MG63 (cell line): ENCODE data around the gene STEAP1B. TPM values are rescaled to one million over a fixed set of nuclear protein-coding genes. Genes with fewer than 3 reads are reported as not detected.
"Not testable (repeated sequence)": the region's sequence is repeated elsewhere in the genome, so short reads cannot be mapped to it uniquely, and the experiment has no call there.

Experiments
- DNase-seq: peaks from one replicate; pipeline ENCODE4 v3.0.0-alpha.2; 2020
- H3K27me3 ChIP-seq: fragments of 250-450 bp; sonication (Bioruptor Pico); 2 replicates; pipeline ENCODE4 v1.5.1; 2020; ENCODE audit warnings: mild to moderate bottlenecking, moderate library complexity
- H3K36me3 ChIP-seq: fragments of 250-450 bp; sonication (Bioruptor Pico); 2 replicates; pipeline ENCODE4 v1.5.1; 2020; ENCODE audit warnings: mild to moderate bottlenecking, moderate library complexity
- H3K4me3 ChIP-seq: fragments of 250-450 bp; sonication (Bioruptor Pico); 2 replicates; pipeline ENCODE4 v1.5.1; 2020; ENCODE audit warnings: mild to moderate bottlenecking, moderate library complexity
- H3K9me3 ChIP-seq: fragments of 250-450 bp; sonication (Bioruptor Pico); 2 replicates; pipeline ENCODE4 v1.5.1; 2020; ENCODE audit warnings: mild to moderate bottlenecking, moderate library complexity
- total RNA-seq: library from RNA; depleted of rRNA; stranded (reverse); fragments of >200 nt; shearing (Covaris generic); gene quantifications from 2 replicates; pipeline ENCODE4 v1.2.3, GENCODE V29; 2014; ENCODE audit warnings: low replicate concordance

STEAP1B gene
- total RNA-seq, 1 experiment from 2014 or later, result 18.2 TPM

DNA sequence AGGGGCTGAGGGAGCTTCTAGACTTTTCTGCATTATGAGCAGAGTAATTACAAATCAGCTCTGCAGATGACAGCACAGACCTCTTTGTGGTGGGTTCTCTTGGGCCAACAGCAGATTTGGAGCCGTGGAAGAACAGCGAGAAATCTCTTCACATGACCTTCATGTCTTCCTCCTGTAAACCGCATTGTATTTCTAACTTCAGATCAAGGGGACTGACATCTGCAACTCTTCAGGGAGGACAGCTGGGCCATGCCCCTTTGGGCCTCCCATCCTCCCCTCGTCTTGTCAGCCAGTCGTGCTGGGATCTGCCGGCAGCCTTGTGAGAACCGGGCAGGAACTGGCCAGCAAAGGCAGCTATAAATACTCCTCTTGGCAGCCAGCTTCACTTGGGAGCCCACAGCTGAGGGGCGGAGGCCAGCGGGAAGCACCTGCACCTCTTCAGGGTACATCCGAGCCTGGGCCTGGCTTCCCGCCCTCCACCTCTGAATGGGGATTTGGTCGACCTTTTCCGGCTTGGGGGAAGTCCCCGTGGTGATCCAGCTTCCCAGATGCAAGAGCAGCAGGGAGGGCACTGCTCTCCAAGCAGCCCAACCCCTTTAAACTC, 54.7 kb downstream of the STEAP1B start:
- H3K9me3 ChIP-seq, result no peaks in the 10 kb centered on the region
- DNase-seq, result no peak
- H3K36me3 ChIP-seq, result peaks cover 2% of the 10 kb centered on the region; the same call in 1 of the 2 replicates
- no peak overlapping the region for H3K4me3 ChIP-seq
- H3K27me3 ChIP-seq, result no peaks in the 10 kb centered on the region

DNA sequence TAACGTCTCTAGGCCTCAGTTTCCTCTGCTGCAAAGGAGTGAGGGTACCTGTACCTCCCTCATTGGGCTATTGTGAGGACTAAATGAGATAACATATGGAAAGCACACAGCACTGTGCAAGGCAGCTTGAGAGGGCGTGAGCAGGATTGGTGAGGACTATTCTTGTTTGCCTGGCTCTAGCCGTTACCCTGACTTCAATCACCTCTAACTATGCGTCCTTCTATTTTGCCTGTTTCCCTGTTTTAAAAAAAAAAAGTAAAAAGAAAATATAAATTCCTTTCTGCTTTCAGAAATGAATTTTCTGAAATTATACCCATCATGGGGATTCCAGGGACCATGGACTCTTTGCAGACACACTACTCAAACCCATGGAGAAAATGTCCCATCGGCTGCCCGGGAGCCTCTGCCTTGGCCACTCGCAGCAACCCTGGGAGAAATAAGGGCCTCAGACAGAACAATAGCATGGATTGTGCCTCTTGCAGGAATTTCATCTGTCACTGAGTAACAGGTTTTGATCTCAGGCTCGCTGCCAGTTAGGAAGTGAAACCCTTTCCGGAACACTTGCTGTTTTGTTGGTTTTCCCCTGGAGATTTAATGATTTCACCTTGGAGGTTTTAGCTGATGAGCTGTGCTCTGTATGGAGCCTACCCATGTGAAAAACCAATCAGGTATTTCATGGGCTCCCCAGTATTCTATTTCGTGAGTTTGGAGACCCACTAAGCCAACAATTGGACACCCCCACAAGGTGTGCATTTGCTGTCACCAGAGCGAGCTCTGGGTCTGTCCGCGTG, 55.6 kb downstream of the STEAP1B start:
- H3K36me3 ChIP-seq, result peaks cover 2% of the 10 kb centered on the region; the same call in 1 of the 2 replicates
- no peaks in the 10 kb centered on the region for H3K27me3 ChIP-seq
- H3K4me3 ChIP-seq, result no peak overlapping the region
- H3K9me3 ChIP-seq, result no peaks in the 10 kb centered on the region
- no peak for DNase-seq

DNA sequence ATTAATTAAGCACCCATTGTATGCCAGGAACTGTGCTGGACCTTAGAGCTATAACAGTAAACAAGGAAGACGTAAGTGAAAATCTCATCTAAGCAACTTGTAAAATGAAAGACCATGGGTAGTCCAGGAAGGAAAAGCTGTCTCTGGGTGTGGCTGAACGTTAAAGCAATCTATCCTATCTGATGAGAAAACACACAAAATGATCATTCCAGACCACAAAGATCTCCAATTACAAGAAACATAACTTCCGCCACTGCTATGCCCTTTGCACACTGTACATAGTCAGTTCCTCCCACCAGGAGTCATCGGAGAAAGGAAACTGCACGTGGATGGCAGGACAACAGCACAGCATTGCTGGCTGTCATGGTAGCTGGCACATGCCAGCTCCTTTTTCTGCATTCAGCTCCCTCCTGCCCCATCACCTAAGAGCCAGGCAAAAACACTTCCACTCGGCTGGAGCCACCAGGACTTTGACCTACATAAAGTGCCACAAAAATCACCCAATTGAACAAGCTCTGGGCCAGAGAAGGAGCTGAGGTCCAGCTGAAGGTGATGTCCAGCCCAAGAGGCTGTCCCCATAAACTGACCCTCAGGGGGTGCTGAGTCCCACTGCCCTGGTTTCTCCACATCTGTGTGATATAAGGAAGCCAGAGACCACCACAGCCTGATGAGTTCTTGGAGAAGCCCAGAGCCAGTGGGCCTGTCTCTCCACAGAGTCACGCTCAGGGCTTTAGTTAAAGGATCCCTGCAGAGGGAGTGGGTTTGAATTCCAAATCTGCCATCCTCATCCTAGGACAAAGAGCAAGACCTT, 56.4 kb downstream of the STEAP1B start:
- DNase-seq, result no peak
- Histone ChIP-seq H3K36me3 (peaks cover 6% of the 10 kb centered on the region; the same call in 1 of the 2 replicates), H3K4me3 (no peak overlapping the region), H3K9me3 (no peaks in the 10 kb centered on the region), H3K27me3 (no peaks in the 10 kb centered on the region)

DNA sequence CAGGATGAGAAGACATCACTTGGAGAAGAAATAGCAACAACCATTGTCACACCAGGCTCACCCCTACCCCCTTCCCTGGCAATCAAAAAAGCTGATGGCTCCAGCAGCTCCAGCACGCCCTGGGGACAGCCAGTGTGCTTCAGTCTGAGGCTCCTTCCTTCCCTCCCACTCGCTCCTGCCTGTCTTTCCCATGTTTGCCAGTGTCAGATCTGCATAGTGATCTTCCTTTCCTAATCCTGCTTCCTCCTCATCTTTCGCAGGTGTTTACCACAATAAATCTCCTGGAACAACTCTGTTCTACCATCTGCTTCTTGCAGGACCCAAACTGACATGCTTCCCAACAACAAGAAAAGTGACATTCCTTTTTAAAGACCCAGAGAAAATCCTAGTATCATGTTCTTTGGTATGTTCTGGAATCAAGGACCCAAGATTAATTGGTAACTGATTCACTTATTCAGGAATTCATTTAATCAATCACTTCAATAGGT, 57.1 kb downstream of the STEAP1B start:
- no peaks in the 10 kb centered on the region for H3K9me3 ChIP-seq
- no peak for DNase-seq
- H3K4me3 ChIP-seq, result no peak overlapping the region
- peaks cover 6% of the 10 kb centered on the region for H3K36me3 ChIP-seq
- H3K27me3 ChIP-seq, result no peaks in the 10 kb centered on the region

DNA sequence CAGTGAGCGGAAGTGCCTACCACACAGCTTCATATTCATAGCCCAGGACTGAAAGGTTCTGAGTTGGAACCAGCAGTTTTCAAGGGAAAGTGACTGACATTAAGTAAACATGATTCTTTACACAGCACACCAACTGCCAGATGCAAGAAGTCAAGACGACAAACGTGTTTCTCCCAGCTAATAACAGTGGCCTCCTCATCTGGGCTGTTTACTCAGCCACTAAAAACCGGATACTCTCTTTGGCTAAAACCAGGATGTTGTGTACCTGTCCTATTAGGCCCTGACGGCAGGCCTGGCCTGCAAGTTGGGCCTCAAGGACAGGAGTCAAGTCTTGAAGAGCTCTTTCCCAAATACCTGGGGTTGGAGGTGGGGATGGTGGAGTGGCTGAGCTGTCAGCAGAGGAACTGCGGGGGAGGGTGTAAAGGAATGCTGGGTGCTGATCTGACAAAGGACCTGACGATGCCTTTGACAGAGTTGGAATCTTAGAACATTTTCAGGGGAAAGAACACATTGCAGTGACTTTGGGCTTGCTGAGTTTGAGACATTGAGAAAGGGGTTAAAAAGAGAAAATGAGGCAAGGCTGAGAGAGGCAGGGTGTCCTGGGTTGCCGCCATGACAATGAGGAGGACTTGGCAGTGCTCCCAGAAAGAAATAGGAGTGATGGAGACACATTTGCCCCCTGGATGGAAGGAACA, 57.7 kb downstream of the STEAP1B start:
- Histone ChIP-seq H3K27me3 (no peaks in the 10 kb centered on the region), H3K36me3 (peaks cover 6% of the 10 kb centered on the region), H3K9me3 (no peaks in the 10 kb centered on the region), H3K4me3 (no peak overlapping the region)
- DNase-seq, result no peak

DNA sequence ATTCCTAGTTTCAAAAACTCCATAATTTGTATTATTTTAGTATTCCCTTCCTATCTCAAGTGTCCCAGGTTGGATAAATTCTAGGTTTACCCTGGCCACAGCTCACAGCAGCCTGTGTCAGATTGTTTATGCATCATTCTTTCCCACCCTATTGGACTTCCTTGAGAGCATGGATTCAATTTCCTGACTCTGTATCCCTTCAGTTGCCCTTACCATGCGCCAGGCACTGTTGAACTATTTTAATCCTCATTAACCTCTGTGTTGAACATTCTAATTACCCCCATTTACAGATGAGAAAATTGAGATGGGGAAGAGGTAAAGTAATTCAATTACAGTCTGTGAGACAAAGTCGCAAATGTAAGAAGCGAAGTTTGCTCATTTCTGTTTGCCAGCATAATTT, 58.8 kb downstream of the STEAP1B start:
- H3K36me3 ChIP-seq, result peaks cover 6% of the 10 kb centered on the region
- DNase-seq, result no peak
- no peaks in the 10 kb centered on the region for H3K27me3 ChIP-seq
- no peaks in the 10 kb centered on the region for H3K9me3 ChIP-seq
- no peak overlapping the region for H3K4me3 ChIP-seq

DNA sequence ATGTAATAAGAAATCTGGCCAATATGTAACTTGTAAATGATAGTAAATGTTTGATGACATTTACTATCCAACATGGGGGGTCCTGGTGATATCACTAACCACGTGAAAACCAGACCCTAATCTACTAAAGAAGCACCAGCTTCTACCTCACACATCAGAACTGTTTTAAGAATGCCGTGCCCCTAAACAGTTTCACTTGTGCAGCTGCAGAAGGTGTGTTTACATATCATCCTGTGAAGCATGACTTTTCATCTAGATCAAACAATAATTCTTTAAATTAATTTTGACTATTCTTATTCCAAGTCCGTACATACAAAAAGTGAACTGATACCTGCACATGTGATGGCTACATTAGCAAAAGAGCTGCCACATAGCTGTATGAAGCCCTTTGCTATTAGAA, 61.0 kb downstream of the STEAP1B start:
- H3K36me3 ChIP-seq, result peaks cover 6% of the 10 kb centered on the region
- no peak for DNase-seq
- no peaks in the 10 kb centered on the region for H3K27me3 ChIP-seq
- H3K4me3 ChIP-seq, result no peak overlapping the region
- H3K9me3 ChIP-seq, result no peaks in the 10 kb centered on the region

DNA sequence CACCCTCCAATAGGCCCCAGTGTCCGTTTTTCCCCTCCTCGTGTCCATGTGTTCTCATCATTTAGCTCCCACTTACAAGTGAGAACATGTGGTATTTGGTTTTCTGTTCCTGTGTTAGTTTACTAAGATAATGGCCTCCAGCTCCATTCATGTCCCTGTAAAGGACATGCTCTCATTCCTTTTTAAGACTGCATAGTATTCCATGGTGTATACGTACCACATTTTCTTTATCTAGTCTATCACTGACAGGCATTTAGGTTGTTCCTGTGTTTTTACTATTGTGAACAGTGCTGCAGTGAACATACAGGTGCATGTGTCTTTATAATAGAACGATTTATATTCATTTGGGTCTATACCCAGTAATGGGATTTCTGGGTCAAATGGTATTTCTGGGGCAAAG, 63.4 kb downstream of the STEAP1B start:
- H3K9me3 ChIP-seq, DNase-seq, H3K36me3 ChIP-seq: not testable (repeated sequence)

DNA sequence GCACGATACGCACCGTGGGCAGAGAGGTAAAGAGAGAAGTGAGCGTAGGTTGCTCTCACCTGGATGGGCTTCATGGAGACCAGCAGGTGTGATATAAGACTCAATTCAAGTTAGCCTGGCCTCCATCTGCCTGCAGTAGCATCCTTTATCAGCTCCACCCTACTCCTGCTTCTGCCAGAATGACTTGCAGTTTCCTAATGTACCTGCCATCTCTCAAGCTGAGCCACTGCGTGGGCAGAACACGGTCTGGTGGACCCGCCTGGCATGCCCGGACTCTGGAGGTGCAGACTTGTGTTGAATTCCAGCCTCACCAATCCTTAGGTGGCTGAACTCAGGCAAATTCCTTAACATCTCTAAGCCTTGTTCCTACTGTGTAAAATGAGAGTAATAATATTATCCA, 64.3 kb downstream of the STEAP1B start:
- no peak for DNase-seq
- Histone ChIP-seq H3K9me3 (no peaks in the 10 kb centered on the region), H3K27me3 (no peaks in the 10 kb centered on the region), H3K4me3 (no peak overlapping the region), H3K36me3 (peaks cover 9% of the 10 kb centered on the region)

More for the DNA sequence above, 63.4 kb downstream of the STEAP1B start:
- not testable (repeated sequence) for H3K4me3 ChIP-seq, H3K27me3 ChIP-seq

DNA sequence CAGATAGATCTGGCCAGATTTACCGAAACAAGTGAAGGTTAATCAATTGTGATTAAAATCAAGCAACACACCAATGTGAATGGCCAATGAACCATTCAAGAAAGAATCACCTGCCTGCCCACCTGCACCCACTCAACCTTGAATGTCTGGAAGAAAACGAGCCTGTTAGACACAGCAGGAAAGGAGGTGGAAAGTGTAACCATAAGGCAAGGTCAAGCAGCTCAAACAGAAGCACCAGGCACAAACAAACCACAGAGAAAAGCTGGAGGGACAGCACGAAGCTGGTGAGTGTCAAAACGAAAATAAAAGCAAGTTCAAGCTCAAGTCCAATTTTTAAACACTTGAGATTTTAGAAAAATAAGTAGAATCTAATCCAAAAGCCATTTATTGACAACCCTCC, 64.9 kb downstream of the STEAP1B start:
- no peak overlapping the region for H3K4me3 ChIP-seq
- DNase-seq, result no peak
- no peaks in the 10 kb centered on the region for H3K27me3 ChIP-seq
- peaks cover 9% of the 10 kb centered on the region for H3K36me3 ChIP-seq
- H3K9me3 ChIP-seq, result no peaks in the 10 kb centered on the region

DNA sequence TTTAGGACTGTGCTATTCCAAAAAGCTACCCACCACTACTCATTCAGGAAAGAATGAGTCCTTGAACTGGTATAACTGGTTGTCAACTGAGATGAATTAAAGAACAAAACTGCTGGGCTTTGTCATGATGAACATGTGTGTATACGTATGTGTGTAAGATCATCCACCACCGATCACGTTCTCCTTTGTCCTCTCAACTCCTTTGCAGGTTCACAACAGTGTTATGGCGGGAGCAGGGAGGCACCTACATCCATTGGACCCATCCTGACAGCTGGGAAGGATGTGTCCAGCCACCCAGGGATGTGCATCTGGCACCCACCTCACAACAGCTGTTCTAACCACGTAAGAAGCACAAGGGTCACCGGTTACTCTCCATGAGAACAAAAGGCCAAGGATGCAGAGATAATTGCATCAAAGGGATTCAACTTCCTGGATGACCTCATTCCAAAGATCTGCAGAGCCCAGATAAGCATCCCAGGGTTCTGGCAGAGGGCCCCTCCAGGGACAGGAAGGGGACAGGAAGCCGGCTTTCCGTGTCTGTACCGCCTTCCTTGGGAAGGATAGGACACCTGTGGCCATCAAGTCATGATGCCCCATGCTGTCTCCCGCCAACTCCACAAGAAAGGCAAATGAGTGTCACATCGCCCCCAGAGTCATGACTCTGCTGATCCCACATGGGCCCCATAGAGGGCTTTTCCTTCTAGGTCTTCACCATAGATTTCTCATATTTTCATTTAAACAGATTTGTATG, 66.1 kb downstream of the STEAP1B start:
- no peak overlapping the region for H3K4me3 ChIP-seq
- no peaks in the 10 kb centered on the region for H3K9me3 ChIP-seq
- no peaks in the 10 kb centered on the region for H3K27me3 ChIP-seq
- peak; percentile 25 for DNase-seq
- H3K36me3 ChIP-seq, result peaks cover 4% of the 10 kb centered on the region; the same call in 1 of the 2 replicates

DNA sequence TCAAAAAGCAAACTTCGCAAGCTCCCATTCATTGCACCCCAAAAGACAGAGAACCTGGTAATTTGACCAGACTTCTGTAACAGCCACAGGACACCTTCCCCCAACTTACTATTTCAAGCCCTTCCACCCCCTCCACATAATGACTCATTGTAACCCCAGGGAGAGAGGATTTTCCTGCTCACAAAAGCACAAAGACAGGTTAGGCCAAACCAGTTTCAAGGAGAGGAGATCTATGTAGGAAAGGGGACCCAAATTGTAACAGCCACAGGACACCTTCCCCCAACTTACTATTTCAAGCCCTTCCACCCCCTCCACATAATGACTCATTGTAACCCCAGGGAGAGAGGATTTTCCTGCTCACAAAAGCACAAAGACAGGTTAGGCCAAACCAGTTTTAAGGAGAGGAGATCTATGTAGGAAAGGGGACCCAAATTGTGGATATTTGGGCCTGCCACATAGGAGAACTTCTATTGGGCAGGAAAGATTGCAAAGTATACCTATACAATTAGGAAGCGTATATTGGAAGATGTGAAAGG, 66.8 kb downstream of the STEAP1B start:
- DNase-seq, H3K4me3 ChIP-seq, H3K36me3 ChIP-seq: not testable (repeated sequence)

DNA sequence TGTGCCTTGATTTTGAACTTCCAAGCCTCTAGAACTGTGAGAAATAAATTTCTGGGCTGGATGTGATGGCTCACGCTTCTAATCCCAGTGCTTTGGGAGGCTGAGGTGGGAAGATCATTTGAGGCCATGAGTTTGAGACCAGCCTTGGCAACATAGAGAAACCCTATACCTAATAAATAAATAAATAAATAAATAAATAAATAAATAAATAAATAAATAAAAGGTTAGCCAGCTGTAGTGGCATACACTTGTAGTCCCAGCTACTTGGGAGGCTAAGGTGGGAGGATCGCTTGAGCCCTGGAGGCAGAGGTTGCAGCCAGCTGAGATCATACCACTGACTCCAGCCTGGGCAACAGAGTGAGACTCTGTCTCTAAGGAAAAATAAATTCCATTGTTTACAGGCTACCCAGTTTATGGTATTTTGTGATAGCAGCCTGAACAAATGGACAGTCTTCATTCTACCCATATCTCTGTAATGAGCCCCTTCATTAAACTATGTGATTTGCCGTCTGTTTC, 67.7 kb downstream of the STEAP1B start:
- DNase-seq, result no peak
- H3K27me3 ChIP-seq, result no peaks in the 10 kb centered on the region

More for the DNA sequence above, 66.8 kb downstream of the STEAP1B start:
- not testable (repeated sequence) for H3K27me3 ChIP-seq, H3K9me3 ChIP-seq

DNA sequence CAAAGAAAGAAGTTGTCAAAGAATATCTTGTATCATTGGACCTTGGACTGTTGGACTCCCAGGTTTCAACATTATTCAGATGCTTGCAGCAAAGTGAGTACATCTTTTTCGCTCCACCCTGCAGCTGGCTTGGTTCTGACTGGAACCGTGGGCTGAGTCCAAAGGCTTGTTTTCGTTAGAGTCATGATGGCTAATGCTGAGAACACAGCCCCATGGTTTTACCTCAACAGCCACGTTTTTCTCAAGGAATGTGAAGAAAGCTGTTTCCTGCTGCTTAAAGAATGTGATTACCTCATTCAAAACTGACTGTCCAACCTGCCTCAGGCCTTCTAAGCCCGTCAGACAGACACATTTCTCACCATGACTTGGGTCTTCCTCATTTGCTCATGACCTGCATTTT, 69.5 kb downstream of the STEAP1B start:
- Histone ChIP-seq H3K36me3 (peaks cover 3% of the 10 kb centered on the region; the same call in 1 of the 2 replicates), H3K27me3 (no peaks in the 10 kb centered on the region), H3K9me3 (no peaks in the 10 kb centered on the region), H3K4me3 (no peak overlapping the region)
- DNase-seq, result peak; percentile 37

More for the DNA sequence above, 67.7 kb downstream of the STEAP1B start:
- no peaks in the 10 kb centered on the region for H3K9me3 ChIP-seq
- H3K4me3 ChIP-seq, result no peak overlapping the region
- H3K36me3 ChIP-seq, result peaks cover 3% of the 10 kb centered on the region; the same call in 1 of the 2 replicates

DNA sequence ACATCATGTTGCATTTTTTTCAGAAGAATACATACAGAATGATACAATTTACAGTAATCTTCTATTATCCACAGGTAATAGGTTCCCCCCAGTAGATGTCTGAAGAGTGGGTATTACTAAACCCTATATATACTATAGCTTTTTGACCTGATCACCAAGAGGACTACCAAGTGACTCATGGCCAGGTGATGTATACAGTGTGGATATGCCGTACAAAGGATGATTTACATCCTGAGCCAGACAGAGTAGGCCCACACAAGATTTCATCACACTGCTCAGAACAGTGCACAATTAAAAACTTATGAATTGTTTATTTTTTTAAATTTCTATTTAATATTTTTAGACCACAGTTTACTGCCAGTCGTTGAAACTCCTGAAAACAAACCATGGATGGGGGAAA, 70.6 kb downstream of the STEAP1B start:
- H3K36me3 ChIP-seq, result peaks cover 3% of the 10 kb centered on the region; the same call in 1 of the 2 replicates
- DNase-seq, result no peak
- H3K27me3 ChIP-seq, result no peaks in the 10 kb centered on the region
- no peak overlapping the region for H3K4me3 ChIP-seq
- no peaks in the 10 kb centered on the region for H3K9me3 ChIP-seq
